CD4-positive, alpha-beta T cell (primary cell): Measurements from ENCODE around the gene SRBD1. TPM values are rescaled to one million over a fixed set of nuclear protein-coding genes. Genes with fewer than 3 reads are reported as not detected.
A peak's percentile ranks its signal among the peaks of the same experiment; 100 is the strongest.

Experiments
- ATAC-seq: fragments of 200-7000 bp; cut with Tn5 transposase; one replicate; pipeline ENCODE4 v1.10.0; 2022; ENCODE audit warnings: mild to moderate bottlenecking; ENCODE audit not compliant: poor library complexity
- CTCF ChIA-PET: fragments of 350-600 bp; sonication (Branson Sonifier 250); formaldehyde crosslinking; loops from one replicate; lab custom pipeline; 2021; ENCODE audit warnings: antibody characterized with exemption, inconsistent platforms; lab: Charles Lee
- POLR2A ChIA-PET: fragments of 350-600 bp; sonication (Branson Sonifier 250); formaldehyde crosslinking; loops from one replicate; lab custom pipeline; 2021; ENCODE audit warnings: antibody characterized with exemption, inconsistent platforms; lab: Charles Lee
- DNase-seq, 14 experiments: peaks; one replicate each; pipeline ENCODE4 v3.0.0-alpha.2; 2013 to 2020; ENCODE audit warnings: mixed read lengths in 2 of 14
- H3K27ac ChIP-seq, 2 donors: one replicate each; pipeline versions ENCODE4 v1.5.1 to v1.7.0; 2013; ENCODE audit warnings: low read length in 2 of 2, low read depth in 1 of 2, mild to moderate bottlenecking in 1 of 2
- H3K27me3 ChIP-seq, 2 experiments: 1 replicate in 1 of 2; 2 replicates in 1 of 2; pipeline versions ENCODE4 v1.6.1 to v1.7.0; 2013; ENCODE audit warnings: low read length in 2 of 2, control low read depth in 1 of 2, mild to moderate bottlenecking in 1 of 2, moderate library complexity in 1 of 2; ENCODE audit not compliant: insufficient read depth in 2 of 2, control insufficient read depth in 1 of 2
- H3K36me3 ChIP-seq: one replicate; pipeline ENCODE4 v1.6.1; 2013; ENCODE audit warnings: low read length, control low read depth; ENCODE audit not compliant: insufficient read depth
- H3K4me1 ChIP-seq: one replicate; pipeline ENCODE4 v1.6.1; 2013; ENCODE audit warnings: low read length, control low read depth; ENCODE audit not compliant: insufficient read depth
- H3K4me3 ChIP-seq: one replicate; pipeline ENCODE4 v1.5.1; 2013; ENCODE audit warnings: mild to moderate bottlenecking, low read length, moderate library complexity
- H3K9me3 ChIP-seq, 2 experiments: 1 replicate in 1 of 2; 2 replicates in 1 of 2; pipeline versions ENCODE4 v1.6.1 to v1.7.0; 2013; ENCODE audit warnings: low read length in 2 of 2, mild to moderate bottlenecking in 2 of 2, control low read depth in 1 of 2, moderate library complexity in 1 of 2; ENCODE audit not compliant: control insufficient read depth in 1 of 2, insufficient read depth in 1 of 2
- H3K27ac Mint-ChIP-seq: one replicate; pipeline ENCODE4 v1.8.0; 2020; ENCODE audit warnings: mixed read lengths
- H3K27me3 Mint-ChIP-seq: one replicate; pipeline ENCODE4 v1.8.0; 2021; ENCODE audit warnings: mixed read lengths
- H3K36me3 Mint-ChIP-seq: one replicate; pipeline ENCODE4 v1.8.0; 2021; ENCODE audit warnings: low read depth, mixed read lengths
- H3K4me1 Mint-ChIP-seq: one replicate; pipeline ENCODE4 v1.8.0; 2021; ENCODE audit warnings: low read depth, mixed read lengths
- H3K4me3 Mint-ChIP-seq: one replicate; pipeline ENCODE4 v1.8.0; 2020; ENCODE audit warnings: mild to moderate bottlenecking, mixed read lengths
- H3K9me3 Mint-ChIP-seq: one replicate; pipeline ENCODE4 v1.8.0; 2020; ENCODE audit warnings: mixed read lengths
- CTCF ChIP-seq: fragments of 200-600 bp; IDR thresholded peaks from one replicate; pipeline ENCODE4 v1.8.0; 2022; ENCODE audit warnings: antibody characterized with exemption, mild to moderate bottlenecking
- intact Hi-C, 2 experiments: fragments of 100-400 bp; cut with DNase I in 1 of 2; cut with micrococcal nuclease in 1 of 2; formaldehyde crosslinking; loops; one replicate each; pipeline versions ENCODE4 v1.15.1 to v1.9.0; 2023 to 2025; cut with DNase I, micrococcal nuclease
- total RNA-seq, 174 experiments: library from RNA in 2 of 174; stranded (reverse) in 2 of 174; gene quantifications; one replicate each; pipeline ENCODE4 v1.2.3 and lab custom pipeline; 2021 to 2026

Gene SRBD1
- total RNA-seq, 2 experiments from 2014 or later: 14.2 to 16.0 TPM

GRCh38 chr2:45575881-45576280, 35.2 kb downstream of the SRBD1 start:
- H3K4me3 ChIP-seq: no peak overlapping the region
- ChIA-PET CTCF (interaction anchor here (0.6 kb wide), 1 partner anchor 915 kb away, joined by 3 read pairs; no protein-coding TSS in a partner anchor), POLR2A (no interaction called here)
- TF ChIP-seq CTCF: no peak
- ATAC-seq (no peak), DNase-seq (no peak)
- no peaks in the 10 kb centered on the region for H3K27me3 ChIP-seq
- Mint-ChIP-seq H3K9me3 (no peaks in the 10 kb centered on the region), H3K4me1 (no peaks in the 10 kb centered on the region), H3K4me3 (no peak overlapping the region), H3K27ac (no peak overlapping the region), H3K27me3 (no peaks in the 10 kb centered on the region), H3K36me3 (peaks cover 58% of the 10 kb centered on the region)
- H3K9me3 ChIP-seq: no peaks in the 10 kb centered on the region
- H3K27ac ChIP-seq: no peak overlapping the region
- H3K36me3 ChIP-seq: peaks cover 5% of the 10 kb centered on the region
- intact Hi-C loops: no loop called here
- no peaks in the 10 kb centered on the region for H3K4me1 ChIP-seq

- H3K36me3 ChIP-seq: peaks cover 5% of the 10 kb centered on the region
- no peak overlapping the region for H3K27ac ChIP-seq
- ChIA-PET CTCF (no interaction called here), POLR2A (no interaction called here)
- no peaks in the 10 kb centered on the region for H3K9me3 ChIP-seq
- Mint-ChIP-seq H3K36me3 (peaks cover 57% of the 10 kb centered on the region), H3K27me3 (no peaks in the 10 kb centered on the region), H3K27ac (no peak overlapping the region), H3K4me3 (no peak overlapping the region), H3K4me1 (peaks cover 13% of the 10 kb centered on the region), H3K9me3 (peaks cover 1% of the 10 kb centered on the region)
- no peak overlapping the region for H3K4me3 ChIP-seq
- TF ChIP-seq CTCF: no peak
- DNase-seq (no peak), ATAC-seq (no peak)
- H3K4me1 ChIP-seq: peaks cover 7% of the 10 kb centered on the region
- intact Hi-C loops: loop anchor here in 1 of 2 experiments (5.0 kb wide), 1 partner anchor 74 kb away; no protein-coding TSS in a partner anchor
- H3K27me3 ChIP-seq: no peaks in the 10 kb centered on the region
Measured at GRCh38 chr2:45572979-45573378, 38.1 kb downstream of the SRBD1 start.

GRCh38 chr2:45571940-45572339, 39.1 kb downstream of the SRBD1 start:
- H3K27me3 ChIP-seq: no peaks in the 10 kb centered on the region
- H3K27ac ChIP-seq: no peak overlapping the region
- peaks cover 2% of the 10 kb centered on the region for H3K36me3 ChIP-seq
- H3K27ac Mint-ChIP-seq: peak overlapping the region; percentile 3
- peaks cover 2% of the 10 kb centered on the region for H3K9me3 Mint-ChIP-seq
- H3K4me3 Mint-ChIP-seq: no peak overlapping the region
- no peak for TF ChIP-seq CTCF
- H3K4me1 Mint-ChIP-seq: peaks cover 17% of the 10 kb centered on the region
- ChIA-PET CTCF (no interaction called here), POLR2A (no interaction called here)
- no peaks in the 10 kb centered on the region for H3K27me3 Mint-ChIP-seq
- intact Hi-C loops: loop anchor here in 1 of 2 experiments (5.0 kb wide), 1 partner anchor 75 kb away; no protein-coding TSS in a partner anchor
- peaks cover 50% of the 10 kb centered on the region for H3K36me3 Mint-ChIP-seq
- H3K4me3 ChIP-seq: no peak overlapping the region
- ATAC-seq (no peak), DNase-seq (no peak)
- peaks cover 12% of the 10 kb centered on the region for H3K4me1 ChIP-seq
- H3K9me3 ChIP-seq: no peaks in the 10 kb centered on the region
